Measurements from ENCODE around the gene RAB9A. TPM values are rescaled to one million over a fixed set of nuclear protein-coding genes. Genes with fewer than 3 reads are reported as not detected.

RAB9A gene
- total and polyA plus RNA-seq, 2 of the 8 experiments (the other 6 are each of a cell fraction or from before 2014, with no cell fraction given) = 21.8 to 34.0 TPM

DNA sequence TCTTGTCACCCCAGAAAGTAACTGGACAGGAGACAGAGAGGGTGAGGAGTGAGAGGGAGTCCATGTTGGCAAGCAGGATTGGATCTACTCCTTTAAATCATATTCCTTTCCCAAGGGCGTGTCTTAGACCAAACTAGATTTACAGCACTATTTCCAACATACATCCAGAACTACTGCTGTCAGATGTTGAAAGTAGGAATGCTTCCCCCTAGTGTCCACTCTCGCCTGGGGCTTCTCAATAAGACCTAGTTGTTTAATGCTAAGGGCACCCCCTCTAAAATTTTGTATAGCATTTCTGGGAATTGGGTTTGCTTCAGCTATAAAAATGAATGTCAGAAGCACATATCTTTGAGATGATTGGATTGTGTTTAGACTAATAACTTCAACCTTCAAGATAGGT lies 58.9 kb downstream of the RAB9A start:
- Histone ChIP-seq H3K56ac (replicated peaks; ENCODE audit: insufficient read length, low read depth, low read length) (no peak overlapping the region), H3K36me3 (ENCODE audit: control insufficient read depth in 2 of 4, insufficient read depth in 4 of 4, low read length in 3 of 4) (peaks cover 2 to 52% (median 8%) of the 10 kb centered on the region in 4 experiments), H2BK15ac (ENCODE audit: low read length) (no peak overlapping the region), H3K79me1 (ENCODE audit: low read depth, low read length) (no peaks in the 10 kb centered on the region), H3K27ac (ENCODE audit: low read depth, low read length) (no peak overlapping the region), H2BK12ac (ENCODE audit: low read depth, low read length) (no peak overlapping the region), H4K20me1 (replicated peaks in 1 of 2; ENCODE audit: control insufficient read depth in 1 of 2, insufficient read depth in 2 of 2, low read length in 2 of 2) (peaks cover 0 to 2% of the 10 kb centered on the region in 2 experiments), H3K23ac (ENCODE audit: insufficient read length) (no peak overlapping the region), H2AK5ac (ENCODE audit: low read depth, low read length) (no peak overlapping the region), H3K4me3 (ENCODE audit: extremely low read depth in 1 of 4, insufficient read depth in 2 of 4, low read depth in 3 of 4, low read length in 4 of 4) (no peak overlapping the region), H4K8ac (ENCODE audit: extremely low read depth, insufficient read depth, low read length) (no peak overlapping the region), H3K27me3 (replicated peaks in 1 of 4; ENCODE audit: control insufficient read depth in 3 of 4, extremely low read depth in 1 of 4, insufficient read depth in 3 of 4, low read length in 3 of 4) (no peaks in the 10 kb centered on the region), H3K4me1 (replicated peaks in 1 of 4; ENCODE audit: control insufficient read depth in 3 of 4, insufficient read depth in 4 of 4, low read length in 3 of 4) (no peaks in the 10 kb centered on the region), H3K79me2 (ENCODE audit: control insufficient read depth in 1 of 2, insufficient read depth in 2 of 2, low read length in 2 of 2) (no peaks in the 10 kb centered on the region), H3K9me3 (ENCODE audit: insufficient read depth in 2 of 2, low read depth in 1 of 2, low read length in 1 of 2) (no peaks in the 10 kb centered on the region), H3K23me2 (ENCODE audit: low read depth, low read length) (no peaks in the 10 kb centered on the region), H3K9ac (replicated peaks in 1 of 4; ENCODE audit: extremely low read depth in 1 of 4, low read depth in 3 of 4, low read length in 3 of 4) (no peak overlapping the region), H3K4me2 (ENCODE audit: insufficient read depth in 1 of 2, low read depth in 2 of 2, low read length in 2 of 2) (no peak overlapping the region), H3K4ac (replicated peaks; ENCODE audit: insufficient read length, low read depth, low read length) (no peak overlapping the region), H3K14ac (ENCODE audit: insufficient read length) (no peak overlapping the region), H3K18ac (ENCODE audit: extremely low read depth, low read length) (no peak overlapping the region), H2AFZ (ENCODE audit: low read length) (no peak overlapping the region), H2BK120ac (replicated peaks; ENCODE audit: low read depth, low read length) (no peak overlapping the region), H2BK20ac (ENCODE audit: low read length) (no peak overlapping the region), H4K91ac (replicated peaks; ENCODE audit: insufficient read length, low read length) (no peak overlapping the region), H4K5ac (ENCODE audit: insufficient read length, low read depth, low read length) (no peak overlapping the region), H2BK5ac (ENCODE audit: low read depth, low read length) (no peak overlapping the region)
- ChIA-PET CTCF (ENCODE audit: partially characterized antibody) (interaction anchor here (0.6 to 5.1 kb wide), 6 partner anchors 8 to 241 kb away, joined by 3 to 17 read pairs (median 4); no protein-coding TSS in a partner anchor), POLR2A (ENCODE audit: partially characterized antibody) (interaction anchor here (0.6 to 4.8 kb wide), 2 partner anchors 13 to 29 kb away, joined by 4 to 20 read pairs; partner anchors contain the start of genes OFD1 and TRAPPC2)
- 71% methylated on average over 2 of the region's 2 CpGs; no CpG with 5 or more reads in 1 of the 2 experiments for WGBS, 2 experiments (ENCODE audit: extremely low coverage in 1 of 2, insufficient coverage in 1 of 2, insufficient read length in 1 of 2, insufficient replicate concordance in 2 of 2, low coverage in 1 of 2, low lambda C conversion rate in 2 of 2, missing lambda C conversion rate in 1 of 2)
- TF ChIP-seq BACH1 (IDR thresholded peaks at IDR 0.05; ENCODE audit: low read length) = no peak
- TF ChIP-seq FOSL1 (IDR thresholded peaks at IDR 0.05; ENCODE audit: insufficient read depth, low read depth, low read length) = no peak
- TF ChIP-seq KDM5A (IDR thresholded peaks at IDR 0.05; ENCODE audit: low read length) = no peak
- no peak for TF ChIP-seq EZH2 (IDR thresholded peaks at IDR 0.05; ENCODE audit: low read depth, low read length, severe bottlenecking)
- no peak for TF ChIP-seq POU5F1 (IDR thresholded peaks at IDR 0.05; ENCODE audit: low read depth, low read length)
- TF ChIP-seq CTCF (IDR thresholded peaks at IDR 0.05; ENCODE audit: control extremely low read depth in 1 of 3, insufficient read depth in 1 of 3, low read depth in 1 of 3, low read length in 3 of 3) = peak in 2 of 3 experiments; percentile 38 to 44; a peak in 3 of 4 replicates
- TF ChIP-seq RAD21 (IDR thresholded peaks at IDR 0.05 in 1 of 2, conservative IDR thresholded peaks at IDR 0.05 in 1 of 2; ENCODE audit: low read depth in 2 of 2, low read length in 2 of 2) = peak; percentile 9 to 32; a peak in 2 of 4 replicates
- FAIRE-seq (peak; percentile 77), DNase-seq (ENCODE audit: low read depth in 1 of 2, low spot score in 2 of 2) (no peak)

Measured in H1 (cell line).